GM12864 (cell line): Measurements from ENCODE around the gene SNAPC2.
"Not testable (repeated sequence)": the region's sequence is repeated elsewhere in the genome, so short reads cannot be mapped to it uniquely, and the experiment has no call there.

Experiments used
- DNase-seq: peaks from one replicate; pipeline ENCODE4 v3.0.0-alpha.2; 2011; ENCODE audit warnings: low read depth
- H3K4me3 ChIP-seq: 2 replicates; pipeline ENCODE4 v1.5.1; 2011; ENCODE audit warnings: mild to moderate bottlenecking, low read depth, low read length, control low read depth
- CTCF ChIP-seq: IDR thresholded peaks from 2 replicates; pipeline ENCODE4 v1.5.1; 2011; ENCODE audit warnings: low read depth, mild to moderate bottlenecking, moderate library complexity, low read length, control low read depth, inconsistent platforms; ENCODE audit errors: missing control alignments

The SNAPC2 gene

GRCh38 chr19:7915250-7916102, 4.7 kb upstream of the SNAPC2 start:
- DNase-seq, result no peak
- no peak for TF ChIP-seq CTCF
- peak overlapping the region; percentile 29; the same call in 1 of the 2 replicates for H3K4me3 ChIP-seq

GRCh38 chr19:7916103-7916954, 3.8 kb upstream of the SNAPC2 start:
- peak; percentile 5 for TF ChIP-seq CTCF
- no peak for DNase-seq
- peak overlapping the region; percentile 29 for H3K4me3 ChIP-seq

- H3K4me3 ChIP-seq, result no peak overlapping the region
- no peak for TF ChIP-seq CTCF
Measured at GRCh38 chr19:7916955-7917266, 3.2 kb upstream of the SNAPC2 start.

GRCh38 chr19:7917267-7918061, 2.7 kb upstream of the SNAPC2 start:
- TF ChIP-seq CTCF, result peak; percentile 60
- H3K4me3 ChIP-seq, result peak overlapping the region; percentile 20; the same call in 1 of the 2 replicates
- DNase-seq, result no peak

More at GRCh38 chr19:7916955-7917266, 3.2 kb upstream of the SNAPC2 start:
- no peak for DNase-seq

- DNase-seq, H3K4me3 ChIP-seq: not testable (repeated sequence)
Measured at GRCh38 chr19:7918062-7918614, 2.0 kb upstream of the SNAPC2 start.

- DNase-seq, result no peak
- no peak overlapping the region for H3K4me3 ChIP-seq
- no peak for TF ChIP-seq CTCF
Measured at GRCh38 chr19:7918615-7919421, 1.3 kb upstream of the SNAPC2 start.
